Measurements from ENCODE around the gene YBX3. TPM values are rescaled to one million over a fixed set of nuclear protein-coding genes. Genes with fewer than 3 reads are reported as not detected.

YBX3 gene
- total and polyA plus RNA-seq, 2 of the 4 experiments (the other 2 are of a cell fraction) = 33.7 to 132 TPM

DNA sequence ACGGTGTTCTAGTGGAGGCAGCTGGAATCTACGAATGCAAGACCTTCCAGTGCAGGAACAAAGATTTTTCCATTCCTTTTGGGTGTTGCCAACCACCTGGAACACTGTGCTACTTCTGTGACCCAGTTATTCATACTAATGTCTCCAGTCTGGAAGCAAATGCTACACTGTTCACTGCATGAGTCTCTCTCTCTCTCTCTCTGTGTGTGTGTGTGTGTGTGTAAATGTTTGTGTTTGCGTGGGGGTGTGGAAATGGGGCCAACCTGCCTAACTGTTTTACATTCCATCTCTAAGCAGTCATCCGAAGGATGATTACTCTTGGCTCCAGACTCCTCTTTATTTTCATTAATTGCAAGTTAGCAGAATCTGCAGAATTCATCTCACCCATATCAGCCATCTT is 29.9 kb upstream of the YBX3 start:
- H2BK120ac ChIP-seq (ENCODE audit: low read depth, low read length) = no peak overlapping the region
- H3K56ac ChIP-seq (ENCODE audit: extremely low read depth, insufficient read depth, low read length) = no peak overlapping the region
- H3K4me3 ChIP-seq (ENCODE audit: insufficient read depth, low read depth, low read length) = no peak overlapping the region
- ChIA-PET POLR2A (ENCODE audit: unreplicated experiment) (no interaction called here), CTCF (no interaction called here)
- H3K14ac ChIP-seq (replicated peaks; ENCODE audit: low read depth, low read length) = no peak overlapping the region
- TF ChIP-seq FOS (IDR thresholded peaks at IDR 0.05; ENCODE audit: low read depth, low read length) = no peak
- TF ChIP-seq MAFK (IDR thresholded peaks at IDR 0.05; ENCODE audit: low read depth, low read length) = 0 out of 2 replicates have a peak, but pooled peaks have one; percentile 30
- TF ChIP-seq, protein P1, sequence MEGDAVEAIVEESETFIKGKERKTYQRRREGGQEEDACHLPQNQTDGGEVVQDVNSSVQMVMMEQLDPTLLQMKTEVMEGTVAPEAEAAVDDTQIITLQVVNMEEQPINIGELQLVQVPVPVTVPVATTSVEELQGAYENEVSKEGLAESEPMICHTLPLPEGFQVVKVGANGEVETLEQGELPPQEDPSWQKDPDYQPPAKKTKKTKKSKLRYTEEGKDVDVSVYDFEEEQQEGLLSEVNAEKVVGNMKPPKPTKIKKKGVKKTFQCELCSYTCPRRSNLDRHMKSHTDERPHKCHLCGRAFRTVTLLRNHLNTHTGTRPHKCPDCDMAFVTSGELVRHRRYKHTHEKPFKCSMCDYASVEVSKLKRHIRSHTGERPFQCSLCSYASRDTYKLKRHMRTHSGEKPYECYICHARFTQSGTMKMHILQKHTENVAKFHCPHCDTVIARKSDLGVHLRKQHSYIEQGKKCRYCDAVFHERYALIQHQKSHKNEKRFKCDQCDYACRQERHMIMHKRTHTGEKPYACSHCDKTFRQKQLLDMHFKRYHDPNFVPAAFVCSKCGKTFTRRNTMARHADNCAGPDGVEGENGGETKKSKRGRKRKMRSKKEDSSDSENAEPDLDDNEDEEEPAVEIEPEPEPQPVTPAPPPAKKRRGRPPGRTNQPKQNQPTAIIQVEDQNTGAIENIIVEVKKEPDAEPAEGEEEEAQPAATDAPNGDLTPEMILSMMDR (conservative IDR thresholded peaks at IDR 0.05; ENCODE audit: low read depth, low read length) = no peak
- TF ChIP-seq MAZ (IDR thresholded peaks at IDR 0.05; ENCODE audit: borderline replicate concordance, low read depth, low read length) = peak; percentile 33; the same call in 1 of the 2 replicates
- TF ChIP-seq NFE2L2 (IDR thresholded peaks at IDR 0.05; ENCODE audit: low read depth, low read length) = no peak
- no peak for TF ChIP-seq RCOR1 (IDR thresholded peaks at IDR 0.05; ENCODE audit: insufficient replicate concordance, low read length)
- intact Hi-C loops (cut with micrococcal nuclease) = no loop called here
- H3K23ac ChIP-seq (ENCODE audit: low read depth, low read length) = no peak overlapping the region
- no peak overlapping the region for H3K9ac ChIP-seq (ENCODE audit: low read depth, low read length)
- peaks cover 12% of the 10 kb centered on the region; the same call in 1 of the 2 replicates for H3K9me3 ChIP-seq (ENCODE audit: control insufficient read depth, insufficient read depth, low read length)
- no peaks in the 10 kb centered on the region; the same call in 1 of the 2 replicates for H3K9me1 ChIP-seq (ENCODE audit: insufficient read depth, low read length)
- DNase-seq (peak; percentile 68), ATAC-seq (ENCODE audit: low read depth) (peak; percentile 60)
- no peak overlapping the region for H4K91ac ChIP-seq (ENCODE audit: insufficient read depth, low read depth, low read length)
- H4K8ac ChIP-seq (ENCODE audit: low read depth in 2 of 2, low read length in 2 of 2) = no peak overlapping the region
- H4K5ac ChIP-seq (ENCODE audit: low read depth, low read length) = no peak overlapping the region
- in situ Hi-C loops (cut with MboI; ENCODE audit: low sequenced_read_pairs) = loop anchor here (5.0 kb wide), 1 partner anchor 516 kb away; no protein-coding TSS in a partner anchor
- dilution Hi-C loops (cut with HindIII; ENCODE audit: low sequenced_read_pairs, unreplicated experiment) = no loop called here
- H3K4me1 ChIP-seq (ENCODE audit: control insufficient read depth, insufficient read depth, low read length) = no peaks in the 10 kb centered on the region
- H2AK5ac ChIP-seq (ENCODE audit: low read depth, low read length) = no peak overlapping the region
- no TSS peak for BruUV-seq (replicated peaks)
- H4K20me1 ChIP-seq (ENCODE audit: insufficient read depth, low read length) = no peaks in the 10 kb centered on the region
- H3K27ac ChIP-seq (ENCODE audit: insufficient read depth, low read length) = no peak overlapping the region
- H3K4ac ChIP-seq (ENCODE audit: low read depth, low read length) = no peak overlapping the region
- no peak overlapping the region for H2AK9ac ChIP-seq (replicated peaks; ENCODE audit: low read depth, low read length, poor library complexity)
- H2BK20ac ChIP-seq (ENCODE audit: low read depth, low read length) = no peak overlapping the region
- H3K4me2 ChIP-seq (ENCODE audit: low read depth, low read length) = no peak overlapping the region
- H3K18ac ChIP-seq (ENCODE audit: low read depth, low read length) = no peak overlapping the region
- H3K36me3 ChIP-seq (ENCODE audit: control insufficient read depth, insufficient read depth, low read length) = no peaks in the 10 kb centered on the region
- H3K79me1 ChIP-seq (ENCODE audit: low read depth in 1 of 2, low read length in 2 of 2) = no peaks in the 10 kb centered on the region
- no peak overlapping the region for H2AFZ ChIP-seq (replicated peaks; ENCODE audit: low read length, poor library complexity)
- no peak overlapping the region for H2BK5ac ChIP-seq (ENCODE audit: low read depth, low read length, poor library complexity, severe bottlenecking)
- H2BK15ac ChIP-seq (ENCODE audit: low read depth, low read length) = no peak overlapping the region
- WGBS, 2 experiments (ENCODE audit: extremely low coverage in 2 of 2, insufficient read length in 1 of 2) = 20% methylated on average over 1 of the region's 4 CpGs; no CpG with 5 or more reads in 1 of the 2 experiments
- peaks cover 3% of the 10 kb centered on the region; the same call in 1 of the 2 replicates for H3K27me3 ChIP-seq (ENCODE audit: control insufficient read depth, insufficient read depth, low read length)

Measured in IMR-90 (cell line).